Left lung (tissue), 10 donors: ENCODE measurements around the gene AKAP1. TPM values are rescaled to one million over a fixed set of nuclear protein-coding genes. Genes with fewer than 3 reads are reported as not detected.

Experiments
- ATAC-seq: fragments of 200-7000 bp; cut with Tn5 transposase; one replicate; pipeline ENCODE4 v1.9.1; 2020; ENCODE audit warnings: moderate library complexity
- DNase-seq, 4 donors: peaks; one replicate each; pipeline ENCODE4 v3.0.0-alpha.2; 2013 to 2020
- H3K27ac ChIP-seq, 2 donors: fragments of 200-600 bp; sonication (generic) in 1 of 2; one replicate each; pipeline versions ENCODE4 v1.5.0 to v1.8.0; 2020 to 2021
- H3K27me3 ChIP-seq, 2 donors: fragments of 200-600 bp; sonication (generic) in 1 of 2; one replicate each; pipeline versions ENCODE4 v1.5.0 to v1.8.0; 2020 to 2021
- H3K36me3 ChIP-seq, 2 donors: fragments of 200-600 bp; sonication (generic) in 1 of 2; one replicate each; pipeline versions ENCODE4 v1.5.0 to v1.8.0; 2020 to 2021
- H3K4me1 ChIP-seq, 2 donors: fragments of 200-600 bp; one replicate each; pipeline ENCODE4 v1.8.0; 2021
- H3K4me3 ChIP-seq, 2 donors: fragments of 200-600 bp; sonication (generic) in 1 of 2; one replicate each; pipeline versions ENCODE4 v1.5.0 to v1.8.0; 2020 to 2021; ENCODE audit warnings: mild to moderate bottlenecking in 1 of 2
- H3K9me3 ChIP-seq, 2 donors: fragments of 200-600 bp; sonication (generic) in 1 of 2; one replicate each; pipeline versions ENCODE4 v1.5.0 to v1.8.0; 2020 to 2021
- CTCF ChIP-seq, 2 donors: fragments of 200-600 bp; sonication (generic) in 1 of 2; IDR thresholded peaks; one replicate each; pipeline versions ENCODE4 v1.5.0 to v1.8.0; 2021; ENCODE audit warnings: antibody characterized with exemption in 2 of 2
- intact Hi-C, 2 donors: fragments of 100-400 bp; cut with DNase I; formaldehyde crosslinking; loops; one replicate each; pipeline versions ENCODE4 v1.11.2 to v1.14.2; 2022
- polyA plus RNA-seq, 6 donors: library from polyadenylated mRNA; unstranded; fragments of 120-200 nt; gene quantifications; one replicate each; pipeline ENCODE4 v1.2.1, GENCODE V29; 2013; ENCODE audit not compliant: insufficient read length in 6 of 6
- total RNA-seq, 2 donors: library from RNA; stranded (reverse); fragmentation: NEBNext Ultra II Directional; extraction: Animal tissue kit (Norgen Biotek cat#: 25700); gene quantifications; one replicate each; pipeline ENCODE4 v1.2.1, GENCODE V29; 2021
- donor health status: DM: no; HTN: yes; CAD: no.
- donor health status: DM: no; HTN: no; CAD: no.

Gene AKAP1
- total and polyA plus RNA-seq, 8 donors, result 39.5 to 51.6 (median 47.6) TPM

GRCh38 chr17:57138956-57139576, 54.0 kb downstream of the AKAP1 start:
- intact Hi-C loops, result no loop called here
- Histone ChIP-seq H3K9me3 (no peaks in the 10 kb centered on the region), H3K4me3 (no peak overlapping the region), H3K27me3 (no peaks in the 10 kb centered on the region), H3K4me1 (no peaks in the 10 kb centered on the region), H3K27ac (no peak overlapping the region), H3K36me3 (no peaks in the 10 kb centered on the region)
- no peak for TF ChIP-seq CTCF (IDR thresholded peaks at IDR 0.05)
- DNase-seq (no peak), ATAC-seq (no peak)

GRCh38 chr17:57140316-57140715, 55.3 kb downstream of the AKAP1 start:
- no peaks in the 10 kb centered on the region for H3K9me3 ChIP-seq
- TF ChIP-seq CTCF (IDR thresholded peaks at IDR 0.05), result no peak
- ATAC-seq (no peak), DNase-seq (no peak)
- intact Hi-C loops, result no loop called here
- no peaks in the 10 kb centered on the region for H3K27me3 ChIP-seq
- H3K36me3 ChIP-seq, result no peaks in the 10 kb centered on the region
- H3K27ac ChIP-seq, result no peak overlapping the region
- H3K4me3 ChIP-seq, result no peak overlapping the region
- no peaks in the 10 kb centered on the region for H3K4me1 ChIP-seq

GRCh38 chr17:57142925-57143324, 57.9 kb downstream of the AKAP1 start:
- Histone ChIP-seq H3K27ac (no peak overlapping the region), H3K4me1 (no peaks in the 10 kb centered on the region), H3K27me3 (no peaks in the 10 kb centered on the region), H3K4me3 (no peak overlapping the region), H3K36me3 (no peaks in the 10 kb centered on the region), H3K9me3 (no peaks in the 10 kb centered on the region)
- TF ChIP-seq CTCF (IDR thresholded peaks at IDR 0.05), result no peak
- DNase-seq (no peak), ATAC-seq (peak; percentile 43)
- intact Hi-C loops, result no loop called here

- Histone ChIP-seq H3K4me3 (no peak overlapping the region), H3K9me3 (no peaks in the 10 kb centered on the region), H3K36me3 (no peaks in the 10 kb centered on the region), H3K27ac (no peak overlapping the region), H3K4me1 (no peaks in the 10 kb centered on the region), H3K27me3 (no peaks in the 10 kb centered on the region)
- DNase-seq (no peak), ATAC-seq (no peak)
- TF ChIP-seq CTCF (IDR thresholded peaks at IDR 0.05), result no peak
- intact Hi-C loops, result no loop called here
Observed at GRCh38 chr17:57143361-57143760, 58.3 kb downstream of the AKAP1 start.

- H3K4me1 ChIP-seq, result no peaks in the 10 kb centered on the region
- DNase-seq (no peak), ATAC-seq (no peak)
- TF ChIP-seq CTCF (IDR thresholded peaks at IDR 0.05), result no peak
- no peaks in the 10 kb centered on the region for H3K9me3 ChIP-seq
- H3K27me3 ChIP-seq, result no peaks in the 10 kb centered on the region
- H3K36me3 ChIP-seq, result no peaks in the 10 kb centered on the region
- intact Hi-C loops, result no loop called here
- H3K4me3 ChIP-seq, result no peak overlapping the region
- no peak overlapping the region for H3K27ac ChIP-seq
Observed at GRCh38 chr17:57143919-57144318, 58.9 kb downstream of the AKAP1 start.
